ENCODE data around the gene FAM163A. TPM values are rescaled to one million over a fixed set of nuclear protein-coding genes. Genes with fewer than 3 reads are reported as not detected.
"Not testable (repeated sequence)": the region's sequence is repeated elsewhere in the genome, so short reads cannot be mapped to it uniquely, and the experiment has no call there.

The FAM163A gene
- total RNA-seq, 2 donors from 2014 or later = 1.1 TPM; not detected in 1

DNA sequence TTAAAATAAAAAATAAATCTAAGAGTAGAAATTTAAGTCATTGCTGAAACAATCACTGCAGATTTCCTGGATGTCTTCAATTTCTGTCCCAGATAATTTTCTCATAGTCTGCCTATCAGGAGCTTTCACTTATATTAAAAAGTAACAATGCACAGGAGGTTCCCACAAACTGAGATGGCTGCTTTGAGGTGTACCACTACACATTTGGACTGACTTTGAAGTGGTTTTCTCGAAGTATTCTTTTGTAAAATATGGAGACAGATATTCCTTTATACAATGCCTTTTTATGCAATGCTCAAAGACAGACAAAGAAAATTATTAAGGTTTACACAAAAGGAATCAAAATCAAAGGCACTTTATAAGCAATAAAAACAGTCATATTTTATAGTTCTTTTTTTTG, 110.0 kb downstream of the FAM163A start:
- peaks cover 0 to 3% of the 10 kb centered on the region in 2 donors for H3K36me3 ChIP-seq
- H3K27me3 ChIP-seq (replicated peaks; ENCODE audit: insufficient read depth) = no peaks in the 10 kb centered on the region
- H3K9me3 ChIP-seq = no peaks in the 10 kb centered on the region
- DNase-seq (ENCODE audit: low spot score) = no peak
- H3K27ac ChIP-seq = no peak overlapping the region
- WGBS = 69% methylated on average over 1 of the region's 1 CpG
- H3K4me1 ChIP-seq (replicated peaks) = no peaks in the 10 kb centered on the region
- TF ChIP-seq POLR2AphosphoS5 (IDR thresholded peaks at IDR 0.05) = no peak
- no peak for TF ChIP-seq POLR2A (IDR thresholded peaks at IDR 0.05)
- TF ChIP-seq, protein P1, sequence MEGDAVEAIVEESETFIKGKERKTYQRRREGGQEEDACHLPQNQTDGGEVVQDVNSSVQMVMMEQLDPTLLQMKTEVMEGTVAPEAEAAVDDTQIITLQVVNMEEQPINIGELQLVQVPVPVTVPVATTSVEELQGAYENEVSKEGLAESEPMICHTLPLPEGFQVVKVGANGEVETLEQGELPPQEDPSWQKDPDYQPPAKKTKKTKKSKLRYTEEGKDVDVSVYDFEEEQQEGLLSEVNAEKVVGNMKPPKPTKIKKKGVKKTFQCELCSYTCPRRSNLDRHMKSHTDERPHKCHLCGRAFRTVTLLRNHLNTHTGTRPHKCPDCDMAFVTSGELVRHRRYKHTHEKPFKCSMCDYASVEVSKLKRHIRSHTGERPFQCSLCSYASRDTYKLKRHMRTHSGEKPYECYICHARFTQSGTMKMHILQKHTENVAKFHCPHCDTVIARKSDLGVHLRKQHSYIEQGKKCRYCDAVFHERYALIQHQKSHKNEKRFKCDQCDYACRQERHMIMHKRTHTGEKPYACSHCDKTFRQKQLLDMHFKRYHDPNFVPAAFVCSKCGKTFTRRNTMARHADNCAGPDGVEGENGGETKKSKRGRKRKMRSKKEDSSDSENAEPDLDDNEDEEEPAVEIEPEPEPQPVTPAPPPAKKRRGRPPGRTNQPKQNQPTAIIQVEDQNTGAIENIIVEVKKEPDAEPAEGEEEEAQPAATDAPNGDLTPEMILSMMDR (IDR thresholded peaks at IDR 0.05) = no peak
- no peak overlapping the region for H3K4me3 ChIP-seq
- intact Hi-C loops (cut with DNase I) = no loop called here

DNA sequence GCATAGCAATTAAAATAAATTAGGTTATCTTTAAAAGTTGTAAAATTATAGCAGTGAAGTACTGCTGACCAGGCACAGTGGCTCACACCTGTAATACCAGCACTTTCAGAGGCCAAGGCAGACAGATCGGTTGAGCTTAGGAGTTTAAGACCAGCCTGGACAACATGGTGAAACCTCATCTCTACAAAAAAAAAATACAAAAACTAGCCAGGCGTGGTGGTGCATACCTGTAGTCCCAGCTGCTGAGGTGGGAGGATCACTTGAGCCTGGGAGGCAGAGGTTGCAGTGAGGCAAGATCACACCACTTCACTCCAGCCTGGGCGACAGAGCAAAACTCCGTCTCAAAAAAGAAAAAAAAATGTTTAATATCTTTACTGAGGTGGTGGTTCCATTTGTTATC, 112.7 kb downstream of the FAM163A start:
- H3K36me3 ChIP-seq; DNase-seq (ENCODE audit: low spot score); H3K27me3 ChIP-seq (replicated peaks; ENCODE audit: insufficient read depth); H3K4me3 ChIP-seq; H3K4me1 ChIP-seq (replicated peaks); intact Hi-C loops (cut with DNase I); H3K9me3 ChIP-seq; H3K27ac ChIP-seq: not testable (repeated sequence)
- 94% methylated on average over 4 of the region's 4 CpGs for WGBS

DNA sequence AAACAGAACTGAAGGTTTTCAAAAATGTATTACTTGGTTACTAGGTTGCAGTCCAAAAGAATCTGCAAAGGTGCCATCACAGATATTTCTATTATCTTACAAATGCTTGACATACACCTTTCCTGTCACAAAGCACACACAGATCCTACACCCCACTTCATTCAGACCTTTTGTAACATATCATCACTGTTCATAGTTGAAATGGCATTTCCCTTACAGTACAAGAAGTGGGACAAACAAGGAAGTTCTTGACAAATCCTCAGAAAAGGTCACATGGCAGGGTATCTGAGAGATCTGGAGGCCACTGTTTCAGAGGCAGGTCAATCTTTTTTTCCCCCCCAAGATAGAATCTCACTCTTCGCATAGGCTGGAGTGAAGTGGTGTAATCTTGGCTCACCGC, 113.2 kb downstream of the FAM163A start:
- no peaks in the 10 kb centered on the region for H3K9me3 ChIP-seq
- no peak overlapping the region for H3K27ac ChIP-seq
- 96% methylated on average over 2 of the region's 2 CpGs for WGBS
- no peaks in the 10 kb centered on the region for H3K27me3 ChIP-seq (replicated peaks; ENCODE audit: insufficient read depth)
- DNase-seq (ENCODE audit: low spot score) = no peak
- H3K36me3 ChIP-seq = no peaks in the 10 kb centered on the region
- no peaks in the 10 kb centered on the region for H3K4me1 ChIP-seq (replicated peaks)
- H3K4me3 ChIP-seq = no peak overlapping the region
- TF ChIP-seq, protein P1 (IDR thresholded peaks at IDR 0.05) = no peak
- TF ChIP-seq POLR2AphosphoS5 (IDR thresholded peaks at IDR 0.05) (no peak), POLR2A (IDR thresholded peaks at IDR 0.05) (no peak)
- intact Hi-C loops (cut with DNase I) = no loop called here

DNA sequence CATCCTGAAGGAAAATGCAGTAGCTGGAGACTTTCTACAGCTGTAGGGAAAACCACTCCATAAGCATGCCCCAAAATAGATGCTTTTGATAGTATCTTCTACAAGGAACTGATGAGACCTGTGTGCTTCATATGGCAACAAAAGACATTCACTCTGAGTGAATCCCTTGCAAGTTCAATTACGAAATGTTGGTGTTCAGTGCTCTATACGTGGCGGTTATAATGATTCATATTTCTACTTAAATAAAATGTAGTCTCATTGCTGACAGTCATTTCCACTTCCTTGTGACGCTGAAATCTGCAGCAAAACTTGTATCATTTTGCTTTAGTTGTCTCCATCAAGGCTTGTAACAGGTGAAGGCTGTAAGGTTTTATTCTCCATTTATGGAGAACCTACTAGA, 113.9 kb downstream of the FAM163A start:
- 93% methylated on average over 4 of the region's 4 CpGs for WGBS
- no peaks in the 10 kb centered on the region for H3K9me3 ChIP-seq
- H3K4me3 ChIP-seq = no peak overlapping the region
- no peaks in the 10 kb centered on the region for H3K27me3 ChIP-seq (replicated peaks; ENCODE audit: insufficient read depth)
- H3K36me3 ChIP-seq = no peaks in the 10 kb centered on the region
- intact Hi-C loops (cut with DNase I) = no loop called here
- no peak for DNase-seq (ENCODE audit: low spot score)
- H3K27ac ChIP-seq = no peak overlapping the region
- H3K4me1 ChIP-seq (replicated peaks) = no peaks in the 10 kb centered on the region
- TF ChIP-seq POLR2AphosphoS5 (IDR thresholded peaks at IDR 0.05) (no peak), POLR2A (IDR thresholded peaks at IDR 0.05) (no peak)
- TF ChIP-seq, protein P1 (IDR thresholded peaks at IDR 0.05) = no peak

DNA sequence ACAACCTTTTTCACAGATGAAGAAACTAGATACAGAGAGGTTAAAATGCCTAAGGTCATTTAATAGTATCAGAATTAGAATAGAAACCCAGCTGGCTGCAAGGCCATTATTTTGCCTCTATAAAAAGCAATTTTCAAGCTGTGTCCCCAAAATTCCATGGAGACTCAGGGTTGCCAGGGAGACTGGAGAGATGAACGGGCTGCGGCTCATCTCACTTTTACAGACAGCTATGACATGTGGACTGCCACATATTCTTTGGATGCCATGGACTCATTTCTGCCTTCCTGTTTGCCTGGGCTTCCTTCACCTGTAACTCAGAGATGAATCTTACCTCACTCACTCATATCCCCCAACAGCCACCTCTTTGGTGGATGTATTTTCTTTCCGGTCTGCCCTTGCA, 117.6 kb downstream of the FAM163A start:
- Histone ChIP-seq H3K36me3 (no peaks in the 10 kb centered on the region), H3K9me3 (no peaks in the 10 kb centered on the region), H3K27me3 (replicated peaks; ENCODE audit: insufficient read depth) (no peaks in the 10 kb centered on the region), H3K4me1 (replicated peaks) (no peaks in the 10 kb centered on the region), H3K4me3 (no peak overlapping the region), H3K27ac (no peak overlapping the region)
- intact Hi-C loops (cut with DNase I) = no loop called here
- 87% methylated on average over 3 of the region's 3 CpGs for WGBS
- TF ChIP-seq, protein P1 (IDR thresholded peaks at IDR 0.05) = no peak
- TF ChIP-seq POLR2AphosphoS5 (IDR thresholded peaks at IDR 0.05) = no peak
- no peak for TF ChIP-seq POLR2A (IDR thresholded peaks at IDR 0.05)
- DNase-seq (ENCODE audit: low spot score) = no peak

Measured in prostate gland (tissue), 2 donors.